ENCODE results near the gene JADE1. TPM values are rescaled to one million over a fixed set of nuclear protein-coding genes. Genes with fewer than 3 reads are reported as not detected.

The JADE1 gene
- total and polyA plus RNA-seq, 9 of the 15 experiments (the other 6 are each of a cell fraction or from before 2014, with no cell fraction given): 8.3 to 37.9 (median 24.4) TPM

- Histone ChIP-seq H3K27ac (ENCODE audit: extremely low read depth, low read depth, low read length) (no peak overlapping the region), H3K4me1 (replicated peaks in 1 of 2; ENCODE audit: control insufficient read depth in 2 of 2, insufficient read depth in 2 of 2, low read length in 2 of 2) (no peaks in the 10 kb centered on the region), H3K36me3 (ENCODE audit: control insufficient read depth, insufficient read depth, low read length) (peaks cover 99% of the 10 kb centered on the region), H3K4me2 (ENCODE audit: insufficient read depth, low read length) (no peak overlapping the region), H4K20me1 (replicated peaks; ENCODE audit: control insufficient read depth, insufficient read depth, low read length) (peaks cover 7% of the 10 kb centered on the region; the same call in 1 of the 2 replicates), H3K9ac (ENCODE audit: insufficient read depth in 1 of 2, low read depth in 2 of 2, low read length in 2 of 2) (no peak overlapping the region), H2AFZ (ENCODE audit: low read depth, low read length) (no peak overlapping the region), H3K79me2 (ENCODE audit: control insufficient read depth, insufficient read depth, low read length) (peaks cover 4% of the 10 kb centered on the region; the same call in 1 of the 3 replicates), H3K4me3 (no peak overlapping the region), H3K27me3 (ENCODE audit: control insufficient read depth in 2 of 2, insufficient read depth in 2 of 2, low read length in 2 of 2) (no peaks in the 10 kb centered on the region), H3K9me1 (ENCODE audit: control insufficient read depth, insufficient read depth, low read length) (no peaks in the 10 kb centered on the region), H3K9me3 (replicated peaks; ENCODE audit: control insufficient read depth, insufficient read depth, low read depth, low read length) (no peaks in the 10 kb centered on the region)
- intact Hi-C loops (cut with micrococcal nuclease): loop anchor here (5.0 to 10.0 kb wide), 4 partner anchors 48 to 475 kb away; no protein-coding TSS in a partner anchor
- CTCF ChIA-PET (ENCODE audit: low intra/inter-chr PET ratio): no interaction called here
- no TSS peak for BruUV-seq (replicated peaks)
- POLR2A ChIA-PET: no interaction called here
- FAIRE-seq: no peak
- in situ Hi-C loops (cut with MboI): loop anchor here (25.0 kb wide), 1 partner anchor 673 kb away; no protein-coding TSS in a partner anchor
- 86% methylated on average over 6 of the region's 6 CpGs for WGBS (ENCODE audit: insufficient coverage, low coverage, missing lambda C conversion rate)
- ATAC-seq: no peak
- TF ChIP-seq MED1 (CRISPR knock-in tag; IDR thresholded peaks at IDR 0.05; ENCODE audit: borderline replicate concordance) (no peak), ZC3H11A (IDR thresholded peaks at IDR 0.05; ENCODE audit: low read depth, low read length) (no peak), XRCC4 (IDR thresholded peaks at IDR 0.05; ENCODE audit: extremely low read depth, insufficient read depth, insufficient read length) (no peak), ZNF589 (CRISPR knock-in tag; IDR thresholded peaks at IDR 0.05; ENCODE audit: low read depth) (no peak), SIN3A (IDR thresholded peaks at IDR 0.05; ENCODE audit: borderline replicate concordance in 2 of 2, control insufficient read depth in 1 of 2, low read depth in 2 of 2, low read length in 2 of 2) (no peak), DACH1 (IDR thresholded peaks at IDR 0.05; ENCODE audit: partially characterized antibody) (no peak), CAMTA2 (CRISPR knock-in tag; conservative IDR thresholded peaks at IDR 0.05) (no peak), MAFF (IDR thresholded peaks at IDR 0.05; ENCODE audit: low read length) (no peak)
- no peak for DNase-seq (ENCODE audit: extremely low read depth in 1 of 4, low spot score in 3 of 4)
Observed at GRCh38 chr4:128859887-128860677, 50.6 kb downstream of the JADE1 start.

Measured in K562 (cell line).